K562 (cell line): Measurements from ENCODE around the gene TTLL3. TPM values are rescaled to one million over a fixed set of nuclear protein-coding genes. Genes with fewer than 3 reads are reported as not detected.

Experiments used
- ADNP ChIP-seq: fragments of 200-800 bp; sonication (Bioruptor generic); IDR thresholded peaks from 2 replicates; pipeline ENCODE4 v1.6.1; 2016; ENCODE audit warnings: missing genetic modification characterization, missing compliant biosample characterization
- BCOR ChIP-seq: fragments of 450-650 bp; IDR thresholded peaks from 2 replicates; pipeline ENCODE4 v1.6.1; 2016
- BHLHE40 ChIP-seq: IDR thresholded peaks from 2 replicates; pipeline ENCODE4 v1.6.1; 2011; ENCODE audit warnings: low read length, improper control_type of control experiment
- DDX20 ChIP-seq: fragments of 450-650 bp; IDR thresholded peaks from 2 replicates; pipeline ENCODE4 v1.6.1; 2016; ENCODE audit warnings: missing genetic modification characterization, low read depth, mild to moderate bottlenecking, missing compliant biosample characterization, moderate library complexity
- GTF2B ChIP-seq: IDR thresholded peaks from 2 replicates; pipeline ENCODE4 v1.6.1; 2011; ENCODE audit not compliant: insufficient read length; ENCODE audit errors: extremely low read depth
- HDAC2 ChIP-seq: fragments of 450-650 bp; IDR thresholded peaks from 2 replicates; pipeline ENCODE4 v1.6.1; 2016; ENCODE audit warnings: mild to moderate bottlenecking
- HDGF ChIP-seq: fragments of 450-650 bp; IDR thresholded peaks from 2 replicates; pipeline ENCODE4 v1.6.1; 2016
- KDM1A ChIP-seq, 2 experiments: fragments of 450-650 bp; IDR thresholded peaks; 2 replicates each; pipeline ENCODE4 v1.6.1; 2016; ENCODE audit warnings: mild to moderate bottlenecking in 2 of 2
- NR1H2 ChIP-seq: sonication (generic); formaldehyde crosslinking; IDR thresholded peaks from 2 replicates; pipeline ENCODE4 v1.4.0; 2020; ENCODE audit warnings: mild to moderate bottlenecking, missing genetic modification reagents
- PCBP1 ChIP-seq: fragments of 200-400 bp; formaldehyde crosslinking; IDR thresholded peaks from 2 replicates; pipeline ENCODE4 v1.6.1; 2018; ENCODE audit warnings: mild to moderate bottlenecking, low read depth, low read length; ENCODE audit not compliant: poor library complexity, severe bottlenecking
- PHF21A ChIP-seq: fragments of 450-650 bp; IDR thresholded peaks from 2 replicates; pipeline ENCODE4 v1.6.1; 2017; ENCODE audit warnings: low read depth, borderline replicate concordance
- POLR3G ChIP-seq: IDR thresholded peaks from 2 replicates; pipeline ENCODE4 v1.6.1; 2011; ENCODE audit not compliant: insufficient read length, insufficient replicate concordance; ENCODE audit errors: extremely low read depth
- RAD51 ChIP-seq: fragments of 450-650 bp; IDR thresholded peaks from 2 replicates; pipeline ENCODE4 v1.7.1; 2016; ENCODE audit warnings: low read depth, mild to moderate bottlenecking, borderline replicate concordance
- RBM39 ChIP-seq: fragments of 200-400 bp; formaldehyde crosslinking; optimal IDR thresholded peaks from 2 replicates; pipeline ENCODE3; 2018; ENCODE audit warnings: low read depth, low read length
- TFE3 ChIP-seq: fragments of 450-650 bp; formaldehyde crosslinking; IDR thresholded peaks from 2 replicates; pipeline ENCODE4 v1.4.0; 2020; ENCODE audit warnings: mild to moderate bottlenecking, mixed read lengths
- TOE1 ChIP-seq, 2 experiments: fragments of 450-650 bp in 1 of 2; sonication (generic) in 1 of 2; formaldehyde crosslinking in 1 of 2; IDR thresholded peaks; 2 replicates each; pipeline versions ENCODE4 v1.7.1 to v1.8.0; 2016 to 2022; ENCODE audit warnings: borderline replicate concordance in 2 of 2, mild to moderate bottlenecking in 2 of 2, antibody characterized with exemption in 1 of 2, inconsistent platforms in 1 of 2, low read depth in 1 of 2, missing genetic modification reagents in 1 of 2, moderate library complexity in 1 of 2
- USF1 ChIP-seq: sonication (generic); formaldehyde crosslinking; IDR thresholded peaks from 2 replicates; pipeline ENCODE4 v1.9.0; 2022; ENCODE audit warnings: mild to moderate bottlenecking, missing genetic modification reagents
- USF2 ChIP-seq: sonication (generic); formaldehyde crosslinking; IDR thresholded peaks from 2 replicates; pipeline ENCODE4 v1.5.0; 2020; ENCODE audit warnings: missing genetic modification reagents
- ZBTB1 ChIP-seq: sonication (generic); formaldehyde crosslinking; IDR thresholded peaks from 2 replicates; pipeline ENCODE4 v1.8.1; 2023; ENCODE audit warnings: missing genetic modification reagents, low read depth, mild to moderate bottlenecking, borderline replicate concordance
- ZBTB17 ChIP-seq: fragments of 450-650 bp; formaldehyde crosslinking; IDR thresholded peaks from 2 replicates; pipeline ENCODE4 v1.4.0; 2020; ENCODE audit warnings: mild to moderate bottlenecking
- ZNF408 ChIP-seq: fragments of 250-450 bp; sonication (Bioruptor Pico); IDR thresholded peaks from 2 replicates; pipeline ENCODE4 v1.4.0; 2020; ENCODE audit warnings: low read depth, mild to moderate bottlenecking, moderate library complexity
- polyA plus RNA-seq, 8 experiments: library from polyadenylated mRNA; depleted of rRNA in 4 of 8; stranded (reverse) in 5 of 8; unstranded in 3 of 8; fragments of >200 nt; fragmentation: Nextera tagmentation in 2 of 8; fragmentation: Illumina TruSeq in 1 of 8; extraction: Ambion mirVana in 2 of 8; extraction: Trizol in 1 of 8; gene quantifications; 2 replicates each; pipeline versions ENCODE4 v1.2.1 to v1.2.3, GENCODE V29; 2011 to 2014; ENCODE audit warnings: inconsistent platforms in 1 of 8, missing spikeins in 1 of 8
- total RNA-seq, 7 experiments: library from RNA; depleted of rRNA in 6 of 7; stranded (reverse); fragments of >200 nt in 6 of 7; fragmentation: Illumina TruSeq in 2 of 7; extraction: Trizol in 2 of 7; gene quantifications; 2 replicates each; pipeline versions ENCODE4 v1.2.1 to v1.2.3, GENCODE V29; 2011 to 2021; ENCODE audit warnings: low replicate concordance in 1 of 7

TTLL3 gene
- total and polyA plus RNA-seq, 9 of the 15 experiments (the other 6 are each of a cell fraction or from before 2014, with no cell fraction given), result 8.9 to 106 (median 33.2) TPM

- TF ChIP-seq PCBP1 (peak; percentile 17), ZNF408 (CRISPR knock-in tag) (no peak), PHF21A (peak; percentile 25; the same call in 1 of the 2 replicates), HDGF (0 out of 2 replicates have a peak, but pooled peaks have one; percentile 23), POLR3G (no peak), NR1H2 (no peak), KDM1A (IDR thresholded peaks at IDR 0.05) (peak; percentile 19 to 57; a peak in 2 of 4 replicates), TFE3 (CRISPR knock-in tag) (peak; percentile 93), BHLHE40 (peak; percentile 58), ZBTB1 (CRISPR knock-in tag) (no peak), USF1 (CRISPR knock-in tag) (peak; percentile 86), RAD51 (peak; percentile 92), ZBTB17 (no peak), DDX20 (tag) (no peak), USF2 (CRISPR knock-in tag) (peak; percentile 72), RBM39 (no peak), GTF2B (no peak), TOE1 (IDR thresholded peaks at IDR 0.05; ENCODE audit: borderline replicate concordance) (peak; percentile 91), TOE1 (CRISPR knock-in tag; IDR thresholded peaks at IDR 0.05; ENCODE audit: borderline replicate concordance, low read depth) (no peak), BCOR (peak; percentile 80; the same call in 1 of the 2 replicates), HDAC2 (peak; percentile 29; the same call in 1 of the 2 replicates), ADNP (tag) (peak; percentile 74; the same call in 1 of the 2 replicates)
These were observed 39.7 kb upstream of the TTLL3 start (continued) for GRCh38 chr3:9770276-9770812.
